Measurements from ENCODE around the gene CTNNA2. TPM values are rescaled to one million over a fixed set of nuclear protein-coding genes. Genes with fewer than 3 reads are reported as not detected.

Gene CTNNA2
- total RNA-seq, 1 experiment from 2014 or later = 5.5 TPM

DNA sequence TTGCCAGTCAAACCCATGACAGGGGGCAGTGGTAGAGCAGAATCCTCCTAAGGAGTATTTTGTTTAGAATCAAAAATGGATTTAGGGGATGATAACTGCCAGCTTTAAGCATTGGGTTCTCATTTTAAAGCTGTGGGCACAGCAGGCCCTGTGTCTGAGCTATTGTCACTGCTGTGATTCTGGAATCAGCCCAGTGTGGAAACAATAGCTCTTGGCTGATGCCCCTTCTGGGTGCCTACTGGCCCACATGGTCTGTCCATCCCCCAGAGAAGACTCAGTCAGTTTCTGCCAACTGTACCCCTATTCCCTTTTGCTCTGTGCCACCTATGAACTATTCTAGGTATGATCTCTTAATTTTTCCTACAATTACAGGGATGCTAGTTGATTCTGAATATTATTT lies 883.4 kb downstream of the CTNNA2 start:
- H3K4me2 ChIP-seq (ENCODE audit: insufficient read depth, insufficient read length, low read length) = no peak overlapping the region
- H3K23me2 ChIP-seq (ENCODE audit: insufficient read length, low read depth, low read length, poor library complexity, severe bottlenecking) = no peaks in the 10 kb centered on the region
- H3K18ac ChIP-seq (ENCODE audit: insufficient read length, low read depth, low read length) = no peak overlapping the region
- H3K79me2 ChIP-seq (ENCODE audit: insufficient read depth, low read length) = no peaks in the 10 kb centered on the region
- H3T11ph ChIP-seq (ENCODE audit: low read length) = no peak overlapping the region
- no peak overlapping the region for H3K27ac Mint-ChIP-seq
- no peaks in the 10 kb centered on the region for H3K4me1 Mint-ChIP-seq
- H3K9ac ChIP-seq (ENCODE audit: extremely low read depth, insufficient read length, low read length) = no peak overlapping the region
- no peak overlapping the region for H3K14ac ChIP-seq (ENCODE audit: insufficient read depth, low read length)
- no peak overlapping the region for H2BK20ac ChIP-seq (ENCODE audit: low read depth, low read length, poor library complexity, severe bottlenecking)
- no peaks in the 10 kb centered on the region for H4K20me1 ChIP-seq (ENCODE audit: control insufficient read depth, insufficient read depth, insufficient read length)
- H2AK5ac ChIP-seq (ENCODE audit: insufficient read length, low read length) = no peak overlapping the region
- H2BK15ac ChIP-seq (ENCODE audit: low read depth, low read length) = no peak overlapping the region
- H3K27ac ChIP-seq (ENCODE audit: insufficient read length, low read depth, low read length) = no peak overlapping the region
- no peaks in the 10 kb centered on the region; the same call in 1 of the 2 replicates for H3K27me3 Mint-ChIP-seq (ENCODE audit: low read depth)
- no peak overlapping the region for H4K5ac ChIP-seq (ENCODE audit: insufficient read length, low read depth, low read length)
- no peak overlapping the region for H2BK12ac ChIP-seq (ENCODE audit: insufficient read length, low read depth, low read length)
- H3K9me3 ChIP-seq (ENCODE audit: control insufficient read depth, low read depth, low read length) = no peaks in the 10 kb centered on the region
- no peaks in the 10 kb centered on the region for H3K79me1 ChIP-seq (ENCODE audit: insufficient read depth, low read depth, low read length, poor library complexity, severe bottlenecking)
- H3K36me3 Mint-ChIP-seq (ENCODE audit: insufficient read depth in 1 of 3, low read depth in 3 of 3) = peaks cover 0 to 5% (median 0%) of the 10 kb centered on the region in 3 experiments; a peak in 3 of 7 replicates
- DNase-seq = no peak
- no peak overlapping the region for H3K23ac ChIP-seq (ENCODE audit: insufficient read length, low read depth, low read length)
- TF ChIP-seq, protein P1, sequence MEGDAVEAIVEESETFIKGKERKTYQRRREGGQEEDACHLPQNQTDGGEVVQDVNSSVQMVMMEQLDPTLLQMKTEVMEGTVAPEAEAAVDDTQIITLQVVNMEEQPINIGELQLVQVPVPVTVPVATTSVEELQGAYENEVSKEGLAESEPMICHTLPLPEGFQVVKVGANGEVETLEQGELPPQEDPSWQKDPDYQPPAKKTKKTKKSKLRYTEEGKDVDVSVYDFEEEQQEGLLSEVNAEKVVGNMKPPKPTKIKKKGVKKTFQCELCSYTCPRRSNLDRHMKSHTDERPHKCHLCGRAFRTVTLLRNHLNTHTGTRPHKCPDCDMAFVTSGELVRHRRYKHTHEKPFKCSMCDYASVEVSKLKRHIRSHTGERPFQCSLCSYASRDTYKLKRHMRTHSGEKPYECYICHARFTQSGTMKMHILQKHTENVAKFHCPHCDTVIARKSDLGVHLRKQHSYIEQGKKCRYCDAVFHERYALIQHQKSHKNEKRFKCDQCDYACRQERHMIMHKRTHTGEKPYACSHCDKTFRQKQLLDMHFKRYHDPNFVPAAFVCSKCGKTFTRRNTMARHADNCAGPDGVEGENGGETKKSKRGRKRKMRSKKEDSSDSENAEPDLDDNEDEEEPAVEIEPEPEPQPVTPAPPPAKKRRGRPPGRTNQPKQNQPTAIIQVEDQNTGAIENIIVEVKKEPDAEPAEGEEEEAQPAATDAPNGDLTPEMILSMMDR (conservative IDR thresholded peaks at IDR 0.05) = no peak
- no peak overlapping the region for H3K4me3 Mint-ChIP-seq
- H4K91ac ChIP-seq (ENCODE audit: insufficient read length, low read depth, low read length) = no peak overlapping the region
- H3K9me3 Mint-ChIP-seq = peaks cover 0 to 5% of the 10 kb centered on the region in 2 experiments; a peak in 2 of 5 replicates
- H3K27me3 ChIP-seq (ENCODE audit: insufficient read depth, low read length) = no peaks in the 10 kb centered on the region
- no peak overlapping the region for H4K8ac ChIP-seq (replicated peaks; ENCODE audit: insufficient read length, low read depth, low read length)
- H3K4ac ChIP-seq (ENCODE audit: low read depth, low read length) = no peak overlapping the region
- no peak overlapping the region for H3K56ac ChIP-seq (ENCODE audit: insufficient read length, low read depth, low read length)
- no peak overlapping the region for H2BK120ac ChIP-seq (ENCODE audit: low read depth, low read length, poor library complexity, severe bottlenecking)
- no peaks in the 10 kb centered on the region for H3K4me1 ChIP-seq (ENCODE audit: insufficient read depth, low read length)
- H2BK5ac ChIP-seq (ENCODE audit: insufficient read length, low read length) = no peak overlapping the region
- no peak overlapping the region for H2AFZ ChIP-seq (ENCODE audit: low read length)

All from H9 (cell line).